Measurements from ENCODE around the gene PKMYT1. TPM values are rescaled to one million over a fixed set of nuclear protein-coding genes. Genes with fewer than 3 reads are reported as not detected.
"Not testable (repeated sequence)": the region's sequence is repeated elsewhere in the genome, so short reads cannot be mapped to it uniquely, and the experiment has no call there.

PKMYT1 gene
- total RNA-seq, 1 experiment from 2014 or later: 128 TPM

- Histone ChIP-seq H3K36me3 (ENCODE audit: insufficient read depth, low read length, poor library complexity, severe bottlenecking) (no peaks in the 10 kb centered on the region), H3K27ac (ENCODE audit: low read depth, low read length, poor library complexity, severe bottlenecking) (no peak overlapping the region), H3K4me3 (ENCODE audit: low read depth, low read length, poor library complexity, severe bottlenecking) (no peak overlapping the region), H3K27me3 (replicated peaks; ENCODE audit: insufficient read depth, low read depth, low read length, poor library complexity) (no peaks in the 10 kb centered on the region), H3K4me1 (ENCODE audit: insufficient read depth, low read length, poor library complexity, severe bottlenecking) (no peaks in the 10 kb centered on the region), H3K9me3 (ENCODE audit: low read depth, low read length, poor library complexity, severe bottlenecking) (no peaks in the 10 kb centered on the region)
- TF ChIP-seq CTCF (conservative IDR thresholded peaks at IDR 0.05; ENCODE audit: low read depth, low read length) (no peak), EZH2 (IDR thresholded peaks at IDR 0.05; ENCODE audit: borderline replicate concordance, low read depth, low read length, poor library complexity, severe bottlenecking) (no peak)
- no TSS peak for BruUV-seq (replicated peaks)
- no peak for DNase-seq (ENCODE audit: low spot score)
- POLR2A ChIA-PET (ENCODE audit: low non-redundant PET): no interaction called here
- CTCF ChIA-PET: no interaction called here
- intact Hi-C loops (cut with micrococcal nuclease; ENCODE audit: unreplicated experiment): no loop called here
Measured at GRCh38 chr16:2948807-2949704, 31.2 kb downstream of the PKMYT1 start.

- intact Hi-C loops (cut with micrococcal nuclease; ENCODE audit: unreplicated experiment): no loop called here
- POLR2A ChIA-PET (ENCODE audit: low non-redundant PET): no interaction called here
- no TSS peak for BruUV-seq (replicated peaks)
Measured at GRCh38 chr16:2946649-2947048, 33.6 kb downstream of the PKMYT1 start.

GRCh38 chr16:2943716-2944115, 36.5 kb downstream of the PKMYT1 start:
- H3K4me1 ChIP-seq (ENCODE audit: insufficient read depth, low read length, poor library complexity, severe bottlenecking); CTCF ChIA-PET; intact Hi-C loops (cut with micrococcal nuclease; ENCODE audit: unreplicated experiment); H3K27me3 ChIP-seq (replicated peaks; ENCODE audit: insufficient read depth, low read depth, low read length, poor library complexity); H3K27ac ChIP-seq (ENCODE audit: low read depth, low read length, poor library complexity, severe bottlenecking); BruUV-seq (replicated peaks); H3K4me3 ChIP-seq (ENCODE audit: low read depth, low read length, poor library complexity, severe bottlenecking); DNase-seq (ENCODE audit: low spot score); POLR2A ChIA-PET (ENCODE audit: low non-redundant PET); H3K9me3 ChIP-seq (ENCODE audit: low read depth, low read length, poor library complexity, severe bottlenecking): not testable (repeated sequence)
- peaks cover 18% of the 10 kb centered on the region for H3K36me3 ChIP-seq (ENCODE audit: insufficient read depth, low read length, poor library complexity, severe bottlenecking)

More at GRCh38 chr16:2946649-2947048, 33.6 kb downstream of the PKMYT1 start:
- peaks cover 8% of the 10 kb centered on the region for H3K36me3 ChIP-seq (ENCODE audit: insufficient read depth, low read length, poor library complexity, severe bottlenecking)
- no peak for DNase-seq (ENCODE audit: low spot score)
- CTCF ChIA-PET: no interaction called here
- H3K4me3 ChIP-seq (ENCODE audit: low read depth, low read length, poor library complexity, severe bottlenecking): no peak overlapping the region
- H3K27me3 ChIP-seq (replicated peaks; ENCODE audit: insufficient read depth, low read depth, low read length, poor library complexity): no peaks in the 10 kb centered on the region
- no peaks in the 10 kb centered on the region for H3K9me3 ChIP-seq (ENCODE audit: low read depth, low read length, poor library complexity, severe bottlenecking)
- no peak for TF ChIP-seq EZH2 (IDR thresholded peaks at IDR 0.05; ENCODE audit: borderline replicate concordance, low read depth, low read length, poor library complexity, severe bottlenecking)
- no peak for TF ChIP-seq CTCF (conservative IDR thresholded peaks at IDR 0.05; ENCODE audit: low read depth, low read length)
- no peaks in the 10 kb centered on the region for H3K4me1 ChIP-seq (ENCODE audit: insufficient read depth, low read length, poor library complexity, severe bottlenecking)
- H3K27ac ChIP-seq (ENCODE audit: low read depth, low read length, poor library complexity, severe bottlenecking): no peak overlapping the region

GRCh38 chr16:2942045-2942444, 38.2 kb downstream of the PKMYT1 start:
- no peak for TF ChIP-seq EZH2 (IDR thresholded peaks at IDR 0.05; ENCODE audit: borderline replicate concordance, low read depth, low read length, poor library complexity, severe bottlenecking)
- no peak for TF ChIP-seq CTCF (conservative IDR thresholded peaks at IDR 0.05; ENCODE audit: low read depth, low read length)
- ChIA-PET POLR2A (ENCODE audit: low non-redundant PET) (no interaction called here), CTCF (no interaction called here)
- no peak for DNase-seq (ENCODE audit: low spot score)
- no TSS peak for BruUV-seq (replicated peaks)
- Histone ChIP-seq H3K27me3 (replicated peaks; ENCODE audit: insufficient read depth, low read depth, low read length, poor library complexity) (no peaks in the 10 kb centered on the region), H3K27ac (ENCODE audit: low read depth, low read length, poor library complexity, severe bottlenecking) (no peak overlapping the region), H3K4me3 (ENCODE audit: low read depth, low read length, poor library complexity, severe bottlenecking) (no peak overlapping the region), H3K4me1 (ENCODE audit: insufficient read depth, low read length, poor library complexity, severe bottlenecking) (no peaks in the 10 kb centered on the region), H3K9me3 (ENCODE audit: low read depth, low read length, poor library complexity, severe bottlenecking) (no peaks in the 10 kb centered on the region), H3K36me3 (ENCODE audit: insufficient read depth, low read length, poor library complexity, severe bottlenecking) (peaks cover 31% of the 10 kb centered on the region)
- intact Hi-C loops (cut with micrococcal nuclease; ENCODE audit: unreplicated experiment): no loop called here
